KMS-11 (cell line): ENCODE results near the gene REPS2.

ENCODE experiments used
- H2AFZ ChIP-seq: fragments of 200-600 bp; sonication (generic); 2 replicates; pipeline ENCODE4 v1.6.1; 2016; ENCODE audit warnings: antibody characterized with exemption, mixed run types, low read depth
- H3K27ac ChIP-seq: fragments of 200-600 bp; sonication (generic); 2 replicates; pipeline ENCODE4 v1.6.1; 2016; ENCODE audit warnings: mild to moderate bottlenecking, mixed run types
- H3K27me3 ChIP-seq: fragments of 200-600 bp; sonication (generic); 2 replicates; pipeline ENCODE4 v1.6.1; 2017; ENCODE audit warnings: mild to moderate bottlenecking, low read depth, mixed run types, moderate library complexity; ENCODE audit not compliant: insufficient read depth
- H3K36me3 ChIP-seq: fragments of 200-600 bp; sonication (generic); 2 replicates; pipeline ENCODE4 v1.6.1; 2017; ENCODE audit warnings: mild to moderate bottlenecking, mixed run types; ENCODE audit not compliant: insufficient read depth
- H3K4me1 ChIP-seq: fragments of 200-600 bp; sonication (generic); 2 replicates; pipeline ENCODE4 v1.6.1; 2016; ENCODE audit warnings: mild to moderate bottlenecking, low read depth, mixed run types; ENCODE audit not compliant: poor library complexity, severe bottlenecking
- H3K4me2 ChIP-seq: fragments of 200-600 bp; sonication (generic); 2 replicates; pipeline ENCODE4 v1.7.0; 2016; ENCODE audit warnings: mild to moderate bottlenecking, mixed run types
- H3K4me3 ChIP-seq: fragments of 200-600 bp; sonication (generic); IDR thresholded peaks from 2 replicates; pipeline ENCODE4 v1.6.1; 2017; ENCODE audit warnings: low read depth, low read length, mixed read lengths; ENCODE audit not compliant: insufficient read depth
- H3K79me2 ChIP-seq: fragments of 200-600 bp; sonication (generic); 2 replicates; pipeline ENCODE4 v1.6.1; 2016; ENCODE audit warnings: low read depth, mixed run types; ENCODE audit not compliant: insufficient read depth
- H3K9ac ChIP-seq: fragments of 200-600 bp; sonication (generic); 2 replicates; pipeline ENCODE4 v1.6.1; 2016; ENCODE audit warnings: mild to moderate bottlenecking, mixed run types
- H4K20me1 ChIP-seq: fragments of 200-600 bp; sonication (generic); 2 replicates; pipeline ENCODE4 v1.6.1; 2016; ENCODE audit warnings: mild to moderate bottlenecking, mixed run types; ENCODE audit not compliant: insufficient read depth
- CTCF ChIP-seq: fragments of 200-600 bp; sonication (generic); conservative IDR thresholded peaks from 2 replicates; pipeline ENCODE4 v1.6.1; 2017; ENCODE audit warnings: low read depth, mild to moderate bottlenecking, antibody characterized with exemption, low read length, moderate library complexity, mixed read lengths

Gene REPS2

GRCh38 chrX:17030580-17031270 lies 84.3 kb downstream of the REPS2 start:
- Histone ChIP-seq H3K27ac (no peak overlapping the region), H4K20me1 (no peaks in the 10 kb centered on the region), H3K79me2 (no peaks in the 10 kb centered on the region), H3K36me3 (no peaks in the 10 kb centered on the region), H3K4me3 (no peak overlapping the region), H3K9ac (no peak overlapping the region), H3K4me1 (peaks cover 9% of the 10 kb centered on the region), H3K27me3 (no peaks in the 10 kb centered on the region), H3K4me2 (no peak overlapping the region), H2AFZ (no peak overlapping the region)
- no peak for TF ChIP-seq CTCF

- H3K4me1 ChIP-seq, result no peaks in the 10 kb centered on the region
- no peaks in the 10 kb centered on the region for H3K36me3 ChIP-seq
- no peaks in the 10 kb centered on the region for H4K20me1 ChIP-seq
- no peak overlapping the region for H2AFZ ChIP-seq
- no peak for TF ChIP-seq CTCF
- no peak overlapping the region for H3K27ac ChIP-seq
- no peaks in the 10 kb centered on the region for H3K27me3 ChIP-seq
- H3K79me2 ChIP-seq, result no peaks in the 10 kb centered on the region
- no peak overlapping the region for H3K4me3 ChIP-seq
- no peak overlapping the region for H3K4me2 ChIP-seq
- H3K9ac ChIP-seq, result no peak overlapping the region
Observed at GRCh38 chrX:17031827-17032226, 85.4 kb downstream of the REPS2 start.

GRCh38 chrX:17032351-17032750 lies 85.9 kb downstream of the REPS2 start:
- no peak overlapping the region for H3K9ac ChIP-seq
- no peak overlapping the region for H3K4me3 ChIP-seq
- no peak overlapping the region for H2AFZ ChIP-seq
- no peak for TF ChIP-seq CTCF
- no peaks in the 10 kb centered on the region for H3K36me3 ChIP-seq
- H3K27ac ChIP-seq, result no peak overlapping the region
- no peak overlapping the region for H3K4me2 ChIP-seq
- no peaks in the 10 kb centered on the region for H3K4me1 ChIP-seq
- H4K20me1 ChIP-seq, result no peaks in the 10 kb centered on the region
- H3K27me3 ChIP-seq, result no peaks in the 10 kb centered on the region
- no peaks in the 10 kb centered on the region for H3K79me2 ChIP-seq

GRCh38 chrX:17033225-17033624 lies 86.8 kb downstream of the REPS2 start:
- no peaks in the 10 kb centered on the region for H3K79me2 ChIP-seq
- no peak overlapping the region for H3K27ac ChIP-seq
- H3K4me2 ChIP-seq, result no peak overlapping the region
- H3K9ac ChIP-seq, result no peak overlapping the region
- no peak overlapping the region for H2AFZ ChIP-seq
- H4K20me1 ChIP-seq, result no peaks in the 10 kb centered on the region
- H3K4me3 ChIP-seq, result no peak overlapping the region
- H3K27me3 ChIP-seq, result no peaks in the 10 kb centered on the region
- H3K4me1 ChIP-seq, result no peaks in the 10 kb centered on the region
- H3K36me3 ChIP-seq, result no peaks in the 10 kb centered on the region
- no peak for TF ChIP-seq CTCF
